Esophagus muscularis mucosa (tissue), 4 donors: ENCODE measurements around the gene INPP5J. TPM values are rescaled to one million over a fixed set of nuclear protein-coding genes. Genes with fewer than 3 reads are reported as not detected.
A peak's percentile ranks its signal among the peaks of the same experiment; 100 is the strongest.

Experiments
- DNase-seq: peaks from one replicate; pipeline ENCODE4 v3.0.0-alpha.2; 2017; ENCODE audit errors: extremely low spot score
- H3K27ac ChIP-seq, 4 donors: fragments of 200-600 bp; sonication (generic); replicated peaks in 1 of 4; 1 replicate in 3 of 4; 2 replicates in 1 of 4; pipeline ENCODE4 v1.5.1; 2016 to 2019; ENCODE audit warnings: mild to moderate bottlenecking in 1 of 4
- H3K27me3 ChIP-seq, 4 donors: fragments of 200-600 bp; sonication (generic); one replicate each; pipeline versions ENCODE4 v1.5.1 to v1.6.0; 2016 to 2019
- H3K36me3 ChIP-seq, 4 donors: fragments of 200-600 bp; sonication (generic); one replicate each; pipeline ENCODE4 v1.5.1; 2016 to 2019
- H3K4me1 ChIP-seq, 4 donors: fragments of 200-600 bp; sonication (generic); one replicate each; pipeline ENCODE4 v1.5.1; 2016 to 2019
- H3K4me3 ChIP-seq, 4 donors: fragments of 200-600 bp; sonication (generic); 1 replicate in 2 of 4; 2 replicates in 2 of 4; pipeline ENCODE4 v1.5.1; 2016 to 2019; ENCODE audit warnings: mild to moderate bottlenecking in 4 of 4, moderate library complexity in 1 of 4
- H3K9me3 ChIP-seq, 4 donors: fragments of 200-600 bp; sonication (generic); 1 replicate in 3 of 4; 2 replicates in 1 of 4; pipeline ENCODE4 v1.5.1; 2016 to 2019
- EP300 ChIP-seq: sonication (generic); formaldehyde crosslinking; IDR thresholded peaks from one replicate; pipeline ENCODE4 v1.6.1; 2017; ENCODE audit warnings: antibody characterized with exemption
- POLR2A ChIP-seq: fragments of 450-650 bp; IDR thresholded peaks from one replicate; pipeline ENCODE4 v1.6.1; 2017; ENCODE audit warnings: antibody characterized with exemption, moderate library complexity, mild to moderate bottlenecking, low read depth
- POLR2AphosphoS5 ChIP-seq, 2 donors: sonication (generic); formaldehyde crosslinking; IDR thresholded peaks; one replicate each; pipeline ENCODE4 v1.6.1; 2017; ENCODE audit warnings: antibody characterized with exemption in 2 of 2
- WGBS: methylation state at CpG from one replicate; pipeline ENCODE4 v1.1.5; 2018; 5-methylcytosine and 5-hydroxymethylcytosine counted together
- intact Hi-C: fragments of 100-400 bp; cut with DNase I; formaldehyde crosslinking; loops from one replicate; pipeline ENCODE4 v1.15.1; 2023
- total RNA-seq, 4 donors: library from RNA; depleted of rRNA; stranded (reverse); fragments of >200 nt; gene quantifications; one replicate each; pipeline versions ENCODE4 v1.1.0 to v1.2.1, GENCODE V29; 2016
- TF ChIP-seq, protein P1 (sequence below), 3 experiments: fragments of 200-600 bp in 2 of 3; fragments of 450-650 bp in 1 of 3; sonication (generic) in 2 of 3; IDR thresholded peaks; one replicate each; pipeline ENCODE4 v1.5.1; 2017 to 2019; ENCODE audit warnings: antibody characterized with exemption in 3 of 3, mild to moderate bottlenecking in 2 of 3, moderate library complexity in 1 of 3

The INPP5J gene
- total RNA-seq, 4 donors from 2014 or later = 1.3 to 2.1 (median 1.8) TPM

DNA sequence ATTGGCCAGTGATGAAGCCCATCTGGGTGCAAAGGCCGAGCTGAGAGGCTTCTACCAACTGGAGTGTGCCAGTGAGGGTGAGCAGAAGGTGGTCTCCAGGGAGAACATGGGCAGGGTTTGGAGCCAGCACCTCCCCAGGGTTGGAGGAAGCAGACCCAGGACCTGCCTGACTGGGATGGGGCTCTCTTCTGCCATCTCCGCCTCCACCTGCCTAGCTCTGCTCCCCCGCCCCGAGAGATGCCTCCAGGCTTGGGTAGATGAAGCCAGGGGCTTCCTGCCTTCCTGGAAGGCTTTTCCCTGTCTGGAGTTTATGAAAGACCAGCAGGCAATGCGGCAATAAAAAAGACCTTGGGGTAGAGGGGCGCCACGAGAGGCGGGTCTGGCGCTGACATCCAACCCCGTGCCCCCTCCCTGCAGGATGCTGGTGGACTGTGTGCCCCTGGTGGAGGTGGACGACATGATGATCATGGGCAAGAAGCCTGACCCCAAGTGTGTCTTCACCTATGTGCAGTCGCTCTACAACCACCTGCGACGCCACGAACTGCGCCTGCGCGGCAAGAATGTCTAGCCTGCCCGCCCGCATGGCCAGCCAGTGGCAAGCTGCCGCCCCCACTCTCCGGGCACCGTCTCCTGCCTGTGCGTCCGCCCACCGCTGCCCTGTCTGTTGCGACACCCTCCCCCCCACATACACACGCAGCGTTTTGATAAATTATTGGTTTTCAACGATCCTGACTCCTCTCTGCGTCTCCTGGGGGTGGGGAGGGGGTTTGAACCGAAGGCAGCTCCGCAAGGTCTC is 18.7 kb upstream of the INPP5J start:
- no peaks in the 10 kb centered on the region for H3K27me3 ChIP-seq
- peak overlapping the region; percentile 90 to 95 (median 91) for H3K4me3 ChIP-seq
- intact Hi-C loops = no loop called here
- H3K27ac ChIP-seq = peak overlapping the region; percentile 98 to 99 (median 99)
- no peaks in the 10 kb centered on the region for H3K9me3 ChIP-seq
- H3K4me1 ChIP-seq = peaks cover 62 to 86% (median 84%) of the 10 kb centered on the region in 4 donors
- 80% methylated on average over 20 of the region's 33 CpGs for WGBS
- peaks cover 22 to 67% (median 49%) of the 10 kb centered on the region in 4 donors for H3K36me3 ChIP-seq
- TF ChIP-seq POLR2AphosphoS5 (IDR thresholded peaks at IDR 0.05) = peak in 1 of 2 donors; percentile 83
- TF ChIP-seq POLR2A = no peak
- TF ChIP-seq, protein P1, sequence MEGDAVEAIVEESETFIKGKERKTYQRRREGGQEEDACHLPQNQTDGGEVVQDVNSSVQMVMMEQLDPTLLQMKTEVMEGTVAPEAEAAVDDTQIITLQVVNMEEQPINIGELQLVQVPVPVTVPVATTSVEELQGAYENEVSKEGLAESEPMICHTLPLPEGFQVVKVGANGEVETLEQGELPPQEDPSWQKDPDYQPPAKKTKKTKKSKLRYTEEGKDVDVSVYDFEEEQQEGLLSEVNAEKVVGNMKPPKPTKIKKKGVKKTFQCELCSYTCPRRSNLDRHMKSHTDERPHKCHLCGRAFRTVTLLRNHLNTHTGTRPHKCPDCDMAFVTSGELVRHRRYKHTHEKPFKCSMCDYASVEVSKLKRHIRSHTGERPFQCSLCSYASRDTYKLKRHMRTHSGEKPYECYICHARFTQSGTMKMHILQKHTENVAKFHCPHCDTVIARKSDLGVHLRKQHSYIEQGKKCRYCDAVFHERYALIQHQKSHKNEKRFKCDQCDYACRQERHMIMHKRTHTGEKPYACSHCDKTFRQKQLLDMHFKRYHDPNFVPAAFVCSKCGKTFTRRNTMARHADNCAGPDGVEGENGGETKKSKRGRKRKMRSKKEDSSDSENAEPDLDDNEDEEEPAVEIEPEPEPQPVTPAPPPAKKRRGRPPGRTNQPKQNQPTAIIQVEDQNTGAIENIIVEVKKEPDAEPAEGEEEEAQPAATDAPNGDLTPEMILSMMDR (IDR thresholded peaks at IDR 0.05) = peak in 2 of 3 experiments; percentile 11 to 15
- no peak for DNase-seq

DNA sequence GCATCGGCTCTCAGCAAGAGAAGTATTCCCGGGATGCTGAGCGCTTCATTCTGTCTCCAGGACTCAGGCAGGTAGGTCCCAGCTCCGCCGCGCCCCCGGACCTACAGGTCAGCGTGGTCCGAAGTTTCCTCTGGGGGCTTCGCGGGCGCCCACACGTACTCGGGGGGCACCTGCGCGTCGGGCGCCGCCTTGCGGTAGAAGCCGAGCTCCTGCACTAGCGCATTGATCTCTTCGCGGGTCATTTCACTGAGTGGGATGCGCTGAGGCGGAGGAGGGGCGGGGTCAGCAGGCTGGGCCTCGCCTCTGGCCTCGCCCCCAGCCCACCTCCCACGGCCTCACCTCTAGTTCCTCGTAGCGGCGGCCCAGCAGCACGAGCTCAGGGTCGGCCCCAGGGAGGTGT is 17.9 kb upstream of the INPP5J start:
- H3K4me3 ChIP-seq = peak overlapping the region; percentile 90 to 95 (median 91)
- no peaks in the 10 kb centered on the region for H3K27me3 ChIP-seq
- H3K4me1 ChIP-seq = peaks cover 56 to 78% (median 76%) of the 10 kb centered on the region in 4 donors
- H3K36me3 ChIP-seq = peaks cover 14 to 59% (median 41%) of the 10 kb centered on the region in 4 donors
- no peak for DNase-seq
- H3K9me3 ChIP-seq = no peaks in the 10 kb centered on the region
- H3K27ac ChIP-seq = peak overlapping the region; percentile 98 to 99 (median 99)
- TF ChIP-seq POLR2AphosphoS5 (IDR thresholded peaks at IDR 0.05) (peak in 1 of 2 donors; percentile 69), POLR2A (no peak), EP300 (no peak)
- TF ChIP-seq, protein P1 (IDR thresholded peaks at IDR 0.05) = peak; percentile 49 to 66 (median 61)
- intact Hi-C loops = no loop called here
- 50% methylated on average over 1 of the region's 35 CpGs for WGBS

DNA sequence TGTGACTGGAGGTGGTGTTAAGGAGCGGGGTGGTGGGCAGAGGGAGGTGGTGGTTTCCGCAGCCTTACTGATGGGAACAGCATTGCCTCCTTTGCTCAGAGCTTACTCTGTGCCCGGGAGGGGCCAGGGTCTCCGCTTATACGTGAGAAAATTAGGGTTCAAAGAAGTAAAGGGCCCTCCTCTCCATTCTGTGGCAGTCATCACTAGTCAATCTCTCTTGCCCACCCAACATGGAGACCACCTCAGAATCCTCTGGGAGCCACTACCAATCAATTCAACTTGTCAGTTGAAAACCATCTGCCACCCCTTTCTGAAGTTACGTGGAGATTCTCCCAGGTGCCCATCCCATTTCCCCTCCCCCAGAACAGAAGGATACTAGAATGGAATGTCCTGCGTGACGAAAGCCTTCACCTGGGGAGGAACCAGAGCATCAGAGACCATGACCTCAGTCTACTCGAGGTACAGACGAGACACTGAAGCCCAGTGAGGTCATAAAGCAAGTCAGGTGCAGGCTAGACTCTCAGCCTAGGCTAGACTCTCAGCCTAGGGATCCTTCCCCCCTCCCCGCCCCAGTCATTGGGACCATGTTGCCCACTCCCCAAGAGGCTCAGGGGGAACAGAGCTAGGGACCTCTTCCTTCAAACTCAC is 17.4 kb upstream of the INPP5J start:
- peak overlapping the region; percentile 98 to 99 (median 99) for H3K27ac ChIP-seq
- peak in 1 of 2 donors; percentile 76 for TF ChIP-seq POLR2AphosphoS5 (IDR thresholded peaks at IDR 0.05)
- TF ChIP-seq, protein P1 (IDR thresholded peaks at IDR 0.05) = no peak
- 53% methylated on average over 6 of the region's 11 CpGs for WGBS
- no peak for DNase-seq
- intact Hi-C loops = no loop called here
- H3K4me3 ChIP-seq = peak overlapping the region; percentile 90 to 95 (median 91)
- H3K4me1 ChIP-seq = peaks cover 54 to 73% (median 71%) of the 10 kb centered on the region in 4 donors
- no peaks in the 10 kb centered on the region for H3K27me3 ChIP-seq
- H3K9me3 ChIP-seq = no peaks in the 10 kb centered on the region
- H3K36me3 ChIP-seq = peaks cover 9 to 54% (median 36%) of the 10 kb centered on the region in 4 donors

DNA sequence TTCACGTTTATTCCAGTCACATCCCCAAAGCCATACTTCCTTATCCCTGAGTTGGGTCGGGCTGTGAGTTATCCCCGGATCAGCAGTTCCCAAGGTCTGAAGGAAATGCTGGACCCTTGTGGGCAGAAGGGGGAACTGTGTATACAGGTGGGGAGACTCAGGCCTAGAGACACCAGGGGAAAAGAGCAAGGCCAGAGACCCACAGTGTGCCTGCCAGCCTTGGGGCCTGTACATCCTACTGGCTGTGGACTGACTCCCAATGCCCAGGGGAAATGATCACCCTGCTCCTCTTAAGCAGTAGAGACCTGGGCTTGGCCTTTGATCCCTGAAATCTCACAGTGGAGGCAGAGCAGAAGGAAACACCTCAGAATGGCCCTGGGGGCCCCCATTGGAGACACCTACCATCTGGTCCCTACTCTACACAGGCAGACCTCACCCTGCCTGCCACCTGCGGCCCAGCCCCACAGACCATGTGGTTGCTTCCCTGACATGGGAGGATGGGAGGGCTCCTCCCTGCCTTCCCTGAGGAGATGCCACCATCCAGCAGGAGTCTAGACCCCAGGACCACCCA is 16.7 kb upstream of the INPP5J start:
- H3K9me3 ChIP-seq = no peaks in the 10 kb centered on the region
- H3K36me3 ChIP-seq = peaks cover 2 to 47% (median 29%) of the 10 kb centered on the region in 4 donors
- H3K27me3 ChIP-seq = no peaks in the 10 kb centered on the region
- peak overlapping the region; percentile 90 to 95 (median 91) for H3K4me3 ChIP-seq
- DNase-seq = no peak
- peaks cover 54 to 66% (median 64%) of the 10 kb centered on the region in 4 donors for H3K4me1 ChIP-seq
- TF ChIP-seq POLR2AphosphoS5 (IDR thresholded peaks at IDR 0.05) (peak in 1 of 2 donors; percentile 41), POLR2A (no peak), EP300 (no peak)
- TF ChIP-seq, protein P1 (IDR thresholded peaks at IDR 0.05) = peak in 2 of 3 experiments; percentile 9 to 31
- WGBS = 45% methylated on average over 3 of the region's 4 CpGs
- H3K27ac ChIP-seq = peak overlapping the region; percentile 98 to 99 (median 99)
- intact Hi-C loops = loop anchor here (2.0 kb wide), 1 partner anchor 17 kb away; no protein-coding TSS in a partner anchor
